H7 (cell line): ENCODE measurements around the gene CARD11. TPM values are rescaled to one million over a fixed set of nuclear protein-coding genes. Genes with fewer than 3 reads are reported as not detected.

Experiments used
- DNase-seq: peaks from one replicate; pipeline ENCODE4 v3.0.0; 2012
- H3K27me3 ChIP-seq: 2 replicates; pipeline ENCODE4 v1.6.0; 2011; ENCODE audit warnings: mild to moderate bottlenecking, low read length; ENCODE audit not compliant: control insufficient read depth, insufficient read depth
- H3K36me3 ChIP-seq: replicated peaks from 2 replicates; pipeline ENCODE4 v1.5.1; 2011; ENCODE audit warnings: low read length; ENCODE audit not compliant: control insufficient read depth, insufficient read depth
- H3K4me3 ChIP-seq: 2 replicates; pipeline ENCODE4 v1.5.1; 2011; ENCODE audit warnings: low read depth, mild to moderate bottlenecking, control low read depth, low read length, moderate library complexity; ENCODE audit not compliant: insufficient read depth
- total RNA-seq: library from RNA; depleted of rRNA; stranded (reverse); fragments of >200 nt; shearing (Covaris generic); gene quantifications from 2 replicates; pipeline ENCODE4 v1.2.3, GENCODE V29; 2014

Gene CARD11
- total RNA-seq, 1 experiment from 2014 or later, result 32.7 TPM

DNA sequence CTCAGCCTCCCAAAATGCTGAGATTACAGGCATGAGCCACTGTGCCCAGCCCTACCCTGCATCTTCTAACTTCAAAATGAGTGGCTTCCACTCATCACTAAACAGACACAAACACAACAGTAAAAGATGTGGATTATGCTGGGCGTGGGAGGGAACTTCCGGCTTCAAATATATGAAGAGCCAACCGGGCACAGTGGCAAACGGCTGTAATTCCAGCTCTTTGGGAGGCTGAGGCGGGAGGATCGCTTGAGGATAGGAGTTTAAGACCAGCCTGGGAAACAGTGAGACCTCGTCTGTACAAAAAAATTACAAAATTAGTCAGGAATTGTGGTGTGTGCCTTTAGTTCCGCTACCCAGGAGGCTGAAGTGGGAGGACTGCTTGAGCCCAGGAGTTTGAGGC lies 107.4 kb downstream of the CARD11 start:
- Histone ChIP-seq H3K4me3 (no peak overlapping the region), H3K36me3 (peaks cover 3% of the 10 kb centered on the region), H3K27me3 (no peaks in the 10 kb centered on the region)
- peak; percentile 8 for DNase-seq

DNA sequence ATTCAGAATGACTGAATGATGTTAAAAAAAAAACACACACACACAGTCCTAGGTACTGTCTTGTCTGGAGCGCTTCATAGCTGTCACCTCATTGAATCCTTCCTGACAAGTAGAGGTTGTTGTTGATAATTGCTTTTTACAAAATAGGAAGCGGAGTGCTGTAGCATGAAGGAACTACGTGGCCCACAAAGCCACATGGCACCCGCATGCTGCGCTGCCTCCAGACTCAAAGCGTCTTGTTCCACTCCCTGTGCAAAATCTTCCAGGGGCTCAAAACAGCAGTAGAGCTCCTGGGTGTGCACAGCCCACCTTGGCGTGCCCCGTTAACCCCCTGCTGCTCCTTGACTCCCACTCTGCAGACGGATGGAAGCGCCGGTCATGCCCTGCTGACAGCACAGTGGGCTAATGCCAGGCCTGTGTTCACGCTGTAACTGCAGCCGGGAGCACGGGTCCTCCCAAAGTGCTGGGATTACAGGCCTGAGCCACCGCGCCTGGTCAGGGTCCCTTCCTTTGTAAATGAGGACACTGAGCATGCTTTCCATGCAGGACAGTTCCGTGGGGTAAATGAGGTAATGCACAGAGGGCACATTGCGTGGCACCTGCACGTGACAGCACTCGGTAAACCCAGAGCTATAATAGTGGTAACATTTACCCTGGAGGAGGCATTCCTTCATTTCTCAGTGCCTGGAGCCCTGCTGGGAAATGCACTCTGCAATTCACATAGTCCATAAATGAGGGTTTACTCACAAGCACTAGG lies 108.5 kb downstream of the CARD11 start:
- DNase-seq, result peak; percentile 23

DNA sequence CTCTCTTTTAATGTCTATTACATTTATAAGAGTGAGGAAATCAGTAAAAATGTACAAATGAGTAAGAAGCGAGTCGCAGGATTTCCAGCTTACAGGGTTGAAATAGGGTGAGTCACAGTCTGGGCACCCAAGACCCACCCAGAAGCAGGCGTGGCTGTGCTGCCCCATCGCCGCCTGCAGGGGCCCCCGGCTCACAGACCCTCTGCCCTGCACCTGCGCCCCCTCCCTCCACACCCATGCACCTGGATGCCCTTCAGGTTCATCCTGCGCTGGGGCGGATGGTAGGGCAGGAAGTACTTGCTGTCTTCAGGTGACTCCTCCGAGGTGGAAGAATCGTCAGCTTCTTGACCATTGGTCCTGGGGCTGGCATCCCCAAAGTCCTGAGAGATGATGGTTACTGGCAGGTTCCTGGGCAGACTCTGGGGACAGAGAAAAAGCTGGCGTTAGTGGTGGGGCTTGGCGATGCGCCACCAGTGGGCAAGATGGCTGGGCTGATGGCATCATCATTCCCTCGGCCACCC lies 109.4 kb downstream of the CARD11 start:
- no peaks in the 10 kb centered on the region for H3K27me3 ChIP-seq
- no peak overlapping the region for H3K4me3 ChIP-seq
- peak; percentile 71 for DNase-seq
- H3K36me3 ChIP-seq, result peaks cover 3% of the 10 kb centered on the region

More for the DNA sequence above, 108.5 kb downstream of the CARD11 start:
- H3K27me3 ChIP-seq, result no peaks in the 10 kb centered on the region
- H3K4me3 ChIP-seq, result no peak overlapping the region
- peaks cover 3% of the 10 kb centered on the region for H3K36me3 ChIP-seq

- DNase-seq, result peak; percentile 39
- H3K27me3 ChIP-seq, result no peaks in the 10 kb centered on the region
- H3K4me3 ChIP-seq, result no peak overlapping the region
- H3K36me3 ChIP-seq, result peaks cover 2% of the 10 kb centered on the region; the same call in 1 of the 2 replicates
These were observed 111.0 kb downstream of the CARD11 start for GRCh38 chr7:2932402-2933251.

DNA sequence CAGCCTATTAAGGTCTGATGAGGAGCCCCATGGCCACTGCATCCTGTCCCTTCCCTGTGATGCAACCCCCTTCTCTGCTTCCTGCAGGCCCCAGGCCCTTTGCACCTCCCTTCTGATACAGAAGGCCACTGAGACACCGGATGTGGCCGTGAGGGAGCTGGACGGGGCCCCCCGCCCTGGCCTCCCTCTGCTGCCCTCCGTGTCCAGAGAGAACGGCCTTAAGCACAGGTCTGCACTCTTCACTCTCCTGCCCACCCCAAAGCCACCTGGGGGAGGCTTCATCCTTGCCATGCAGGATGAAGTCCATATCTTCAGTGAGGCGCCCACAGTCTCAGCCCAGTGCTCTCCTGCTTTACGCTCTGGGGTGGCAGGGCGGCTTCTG lies 112.6 kb downstream of the CARD11 start:
- no peak overlapping the region for H3K4me3 ChIP-seq
- peak; percentile 17 for DNase-seq
- H3K27me3 ChIP-seq, result no peaks in the 10 kb centered on the region
- no peaks in the 10 kb centered on the region; the same call in none of the 2 replicates for H3K36me3 ChIP-seq

GRCh38 chr7:2930310-2931033 lies 113.2 kb downstream of the CARD11 start:
- Histone ChIP-seq H3K36me3 (no peaks in the 10 kb centered on the region; the same call in none of the 2 replicates), H3K4me3 (no peak overlapping the region), H3K27me3 (no peaks in the 10 kb centered on the region)
- peak; percentile 20 for DNase-seq

DNA sequence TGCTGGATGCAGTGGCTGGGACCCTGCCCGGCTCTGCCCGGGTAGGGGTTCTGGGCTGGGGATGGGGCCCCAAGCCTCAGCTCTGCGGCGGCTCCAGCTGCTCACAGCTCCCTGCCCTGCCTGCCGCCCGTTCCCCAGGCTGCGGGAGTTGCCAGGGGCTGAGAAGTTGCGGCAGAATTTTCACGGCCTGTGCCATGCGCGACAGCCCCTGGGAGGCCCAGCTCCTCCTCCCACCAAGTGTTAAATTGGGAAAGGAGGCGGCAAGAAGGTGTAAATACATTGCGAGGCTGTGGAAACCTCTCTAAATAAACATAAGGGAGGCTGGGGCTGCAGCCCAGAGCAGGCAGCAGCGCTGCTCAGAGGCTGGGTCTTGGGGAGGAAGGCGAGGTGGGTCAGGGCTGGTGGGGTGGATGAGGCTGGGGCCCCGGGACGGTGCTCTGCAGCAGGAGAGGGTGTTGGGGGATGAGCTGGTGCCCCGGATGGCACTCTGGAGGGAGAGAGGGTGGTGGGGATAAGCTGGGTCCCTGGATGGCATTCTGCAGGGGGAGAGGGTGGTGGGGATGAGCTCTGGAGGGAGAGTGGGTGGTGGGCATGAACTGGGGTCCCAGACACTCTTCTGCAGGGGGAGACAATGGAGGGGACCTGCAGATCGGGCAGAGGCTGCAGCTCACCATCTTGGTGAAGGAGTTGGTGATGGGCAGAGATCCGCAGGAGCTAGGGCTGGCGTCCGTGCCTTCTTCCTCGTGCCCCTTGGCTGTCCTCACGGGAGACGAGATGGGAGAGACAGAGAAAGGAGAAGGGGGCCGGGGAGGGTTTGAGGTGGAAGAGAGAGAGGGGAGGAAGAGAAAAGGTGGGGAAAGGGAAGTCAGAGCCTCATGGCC lies 114.1 kb downstream of the CARD11 start:
- Histone ChIP-seq H3K27me3 (no peaks in the 10 kb centered on the region), H3K36me3 (no peaks in the 10 kb centered on the region; the same call in none of the 2 replicates), H3K4me3 (no peak overlapping the region)
- DNase-seq, result peak; percentile 41

GRCh38 chr7:2928613-2929311 lies 114.9 kb downstream of the CARD11 start:
- H3K27me3 ChIP-seq, result no peaks in the 10 kb centered on the region
- DNase-seq, result peak; percentile 52
- H3K36me3 ChIP-seq, result no peaks in the 10 kb centered on the region; the same call in none of the 2 replicates
- no peak overlapping the region for H3K4me3 ChIP-seq

DNA sequence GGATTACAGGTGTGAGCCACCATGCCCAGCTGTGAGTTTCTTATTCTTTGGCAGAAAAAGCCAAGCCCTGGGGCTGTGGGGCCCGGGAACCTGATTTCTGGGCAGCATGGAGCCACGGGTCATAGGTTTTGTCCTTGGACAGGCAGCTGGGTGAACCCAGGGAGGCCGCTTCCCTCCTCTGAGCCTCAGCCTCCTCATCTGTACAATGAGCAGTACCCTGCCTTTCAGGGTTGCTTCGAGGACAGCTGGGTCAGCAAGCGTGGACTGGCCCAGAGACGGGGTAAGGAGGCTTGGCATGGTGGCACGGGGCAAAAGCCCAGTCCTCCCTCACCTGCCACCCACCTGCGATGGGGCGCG lies 115.4 kb downstream of the CARD11 start:
- no peak overlapping the region for H3K4me3 ChIP-seq
- H3K27me3 ChIP-seq, result no peaks in the 10 kb centered on the region
- DNase-seq, result no peak
- H3K36me3 ChIP-seq, result no peaks in the 10 kb centered on the region; the same call in none of the 2 replicates

GRCh38 chr7:2927592-2927991 lies 116.1 kb downstream of the CARD11 start:
- DNase-seq, result peak; percentile 24
- Histone ChIP-seq H3K27me3 (no peaks in the 10 kb centered on the region), H3K4me3 (no peak overlapping the region), H3K36me3 (no peaks in the 10 kb centered on the region; the same call in 1 of the 2 replicates)

- H3K27me3 ChIP-seq, result no peaks in the 10 kb centered on the region
- H3K4me3 ChIP-seq, result no peak overlapping the region
- no peaks in the 10 kb centered on the region; the same call in 1 of the 2 replicates for H3K36me3 ChIP-seq
- DNase-seq, result peak; percentile 35
These were observed 116.7 kb downstream of the CARD11 start for GRCh38 chr7:2926896-2927405.

GRCh38 chr7:2926120-2926895 lies 117.4 kb downstream of the CARD11 start:
- H3K4me3 ChIP-seq, result no peak overlapping the region
- no peaks in the 10 kb centered on the region for H3K27me3 ChIP-seq
- peak; percentile 35 for DNase-seq
- no peaks in the 10 kb centered on the region; the same call in 1 of the 2 replicates for H3K36me3 ChIP-seq
